Effector memory CD4-positive, alpha-beta T cell (primary cell): Measurements from ENCODE around the gene MAS1.
A peak's percentile ranks its signal among the peaks of the same experiment; 100 is the strongest.
"Not testable (repeated sequence)": the region's sequence is repeated elsewhere in the genome, so short reads cannot be mapped to it uniquely, and the experiment has no call there.

Experiments used
- DNase-seq, 3 donors: peaks; one replicate each; pipeline ENCODE4 v3.0.0-alpha.2; 2020
- H3K27ac ChIP-seq: 2 replicates; pipeline ENCODE4 v1.7.0; 2013; ENCODE audit warnings: mild to moderate bottlenecking, low read length, moderate library complexity; ENCODE audit not compliant: insufficient read depth, poor library complexity, severe bottlenecking
- H3K27me3 ChIP-seq: replicated peaks from 2 replicates; pipeline ENCODE4 v1.7.0; 2013; ENCODE audit warnings: mild to moderate bottlenecking, low read length; ENCODE audit not compliant: insufficient read depth, control insufficient read depth, poor library complexity, severe bottlenecking
- H3K36me3 ChIP-seq: 2 replicates; pipeline ENCODE4 v1.7.0; 2013; ENCODE audit warnings: mild to moderate bottlenecking, low read length, moderate library complexity; ENCODE audit not compliant: control insufficient read depth, insufficient read depth
- H3K4me1 ChIP-seq: 2 replicates; pipeline ENCODE4 v1.7.0; 2013; ENCODE audit warnings: low read length, mild to moderate bottlenecking; ENCODE audit not compliant: control insufficient read depth, insufficient read depth, poor library complexity, severe bottlenecking
- H3K4me3 ChIP-seq: 2 replicates; pipeline ENCODE4 v1.7.0; 2013; ENCODE audit warnings: low read length, low read depth, mild to moderate bottlenecking; ENCODE audit not compliant: insufficient read depth, poor library complexity, severe bottlenecking
- H3K9me3 ChIP-seq: 2 replicates; pipeline ENCODE4 v1.7.0; 2013; ENCODE audit warnings: mild to moderate bottlenecking, low read length, moderate library complexity; ENCODE audit not compliant: control insufficient read depth

MAS1 gene

DNA sequence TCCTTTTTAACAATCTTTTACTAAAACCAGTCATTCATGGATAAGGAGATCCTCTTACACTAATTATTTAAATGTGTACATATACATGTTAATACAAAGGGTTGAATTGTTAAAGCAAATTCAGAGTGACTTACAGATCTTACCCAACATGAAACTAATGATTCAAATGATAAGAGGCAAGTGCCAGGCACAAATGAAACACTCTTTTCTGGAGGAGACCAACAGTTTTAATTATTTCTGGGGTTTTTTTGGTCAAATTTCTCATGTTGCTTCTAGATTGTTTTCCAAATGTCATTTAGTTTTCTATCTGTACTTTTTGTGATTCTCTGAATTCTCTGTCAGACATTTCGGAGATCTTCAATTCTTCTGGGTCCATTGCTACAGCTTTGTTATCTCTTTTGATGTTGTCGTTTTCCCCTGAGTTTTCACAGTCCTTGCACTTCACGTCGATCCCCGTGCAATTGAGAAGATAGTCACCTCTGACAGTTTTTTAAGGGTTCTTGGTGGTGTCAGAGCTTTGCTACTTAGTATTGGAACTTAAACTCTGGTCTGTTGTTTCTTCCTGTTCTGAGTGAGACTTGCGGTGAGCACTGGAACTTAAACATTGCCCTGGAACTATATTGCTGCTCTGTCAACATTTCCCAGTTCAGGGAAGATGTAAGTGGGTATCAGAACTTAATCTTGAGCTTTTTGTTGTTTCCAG, 23.2 kb downstream of the MAS1 start:
- H3K36me3 ChIP-seq: no peaks in the 10 kb centered on the region
- no peaks in the 10 kb centered on the region for H3K4me1 ChIP-seq
- H3K27ac ChIP-seq: no peak overlapping the region
- H3K4me3 ChIP-seq: no peak overlapping the region
- H3K27me3 ChIP-seq: no peaks in the 10 kb centered on the region
- no peaks in the 10 kb centered on the region for H3K9me3 ChIP-seq
- no peak for DNase-seq

DNA sequence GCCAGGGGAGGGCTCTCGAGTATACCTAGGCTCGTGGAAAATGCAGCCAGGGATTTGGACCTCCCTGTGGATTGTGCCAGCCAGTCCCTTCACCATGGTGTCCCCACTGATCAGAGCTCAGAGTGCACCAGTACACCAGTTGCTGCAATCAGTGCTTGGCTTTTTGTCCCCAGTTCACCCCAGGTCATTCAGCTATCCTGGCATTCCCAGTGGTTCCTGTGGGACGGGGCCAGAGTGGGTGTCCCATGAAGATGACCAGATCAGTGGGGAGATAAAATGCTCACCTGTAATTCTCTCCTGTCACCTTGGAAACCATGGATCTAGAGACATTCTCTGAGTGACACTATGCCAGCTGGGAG, 23.8 kb downstream of the MAS1 start:
- no peaks in the 10 kb centered on the region for H3K4me1 ChIP-seq
- no peak overlapping the region for H3K4me3 ChIP-seq
- H3K27me3 ChIP-seq: no peaks in the 10 kb centered on the region
- H3K9me3 ChIP-seq: no peaks in the 10 kb centered on the region
- H3K27ac ChIP-seq: no peak overlapping the region
- no peak for DNase-seq
- no peaks in the 10 kb centered on the region for H3K36me3 ChIP-seq

DNA sequence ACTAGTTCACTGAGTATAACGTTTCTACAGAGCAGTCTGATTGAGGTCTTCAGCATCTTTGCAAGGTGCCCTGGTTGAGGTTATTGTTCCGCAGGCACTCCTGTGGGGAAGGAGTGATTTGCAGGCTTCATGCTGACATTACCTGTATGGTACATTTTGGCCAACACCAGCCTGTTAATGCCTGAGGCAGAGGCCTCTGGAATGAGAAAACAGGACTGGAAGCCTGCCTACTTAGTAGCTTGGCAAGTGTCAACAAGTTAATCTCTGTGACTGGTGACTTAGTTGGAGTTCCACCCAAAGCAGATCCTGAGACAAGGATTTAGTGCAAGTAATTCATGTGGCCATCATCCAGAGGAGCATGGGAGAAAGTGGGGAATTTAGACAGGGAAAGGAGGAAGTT, 24.6 kb downstream of the MAS1 start:
- Histone ChIP-seq H3K36me3 (no peaks in the 10 kb centered on the region), H3K4me1 (no peaks in the 10 kb centered on the region), H3K27ac (no peak overlapping the region), H3K27me3 (no peaks in the 10 kb centered on the region), H3K9me3 (no peaks in the 10 kb centered on the region), H3K4me3 (no peak overlapping the region)
- no peak for DNase-seq

DNA sequence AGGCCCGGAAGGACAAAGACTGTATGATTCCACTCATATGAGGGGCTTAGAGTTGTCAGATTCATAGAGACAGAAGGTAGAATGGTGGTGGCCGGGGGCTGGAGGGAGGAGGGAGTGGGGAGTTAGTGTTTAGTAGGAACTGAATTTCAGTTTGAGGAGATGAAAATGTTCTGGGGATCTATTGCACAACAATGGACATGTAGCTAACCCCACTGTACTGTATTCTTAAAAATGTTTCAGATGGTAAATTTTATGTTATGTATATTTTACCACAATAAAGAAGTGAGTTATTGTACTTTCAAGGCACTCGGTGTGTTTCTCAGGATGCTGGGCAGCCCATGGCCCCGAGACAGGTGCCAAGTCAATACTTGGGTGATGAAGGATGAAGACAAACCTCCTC, 25.4 kb downstream of the MAS1 start:
- no peaks in the 10 kb centered on the region for H3K27me3 ChIP-seq
- H3K27ac ChIP-seq: no peak overlapping the region
- H3K9me3 ChIP-seq: no peaks in the 10 kb centered on the region
- no peak for DNase-seq
- no peak overlapping the region for H3K4me3 ChIP-seq
- H3K4me1 ChIP-seq: no peaks in the 10 kb centered on the region
- no peaks in the 10 kb centered on the region for H3K36me3 ChIP-seq

DNA sequence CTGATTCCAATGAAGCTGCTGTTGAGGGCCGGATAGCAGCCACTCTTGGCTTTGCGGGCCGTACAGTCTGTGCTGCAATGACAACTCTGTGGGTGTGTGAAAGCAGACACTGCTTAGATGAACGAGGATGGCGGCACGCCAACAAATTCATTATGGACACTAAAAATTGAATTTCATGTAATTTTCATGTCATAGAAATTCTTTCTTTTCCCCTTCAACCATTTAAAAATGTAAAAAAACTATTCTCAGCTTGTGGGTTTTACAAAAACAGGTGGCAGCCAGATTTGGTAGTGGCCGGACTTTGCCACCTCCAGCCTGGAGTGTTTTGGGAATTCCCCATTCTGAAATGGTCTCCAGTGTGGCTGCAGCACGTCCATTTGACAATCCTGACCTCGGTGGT, 26.0 kb downstream of the MAS1 start:
- no peaks in the 10 kb centered on the region for H3K36me3 ChIP-seq
- no peak for DNase-seq
- H3K4me1 ChIP-seq: no peaks in the 10 kb centered on the region
- no peaks in the 10 kb centered on the region for H3K27me3 ChIP-seq
- no peaks in the 10 kb centered on the region for H3K9me3 ChIP-seq
- H3K27ac ChIP-seq: no peak overlapping the region
- H3K4me3 ChIP-seq: no peak overlapping the region

DNA sequence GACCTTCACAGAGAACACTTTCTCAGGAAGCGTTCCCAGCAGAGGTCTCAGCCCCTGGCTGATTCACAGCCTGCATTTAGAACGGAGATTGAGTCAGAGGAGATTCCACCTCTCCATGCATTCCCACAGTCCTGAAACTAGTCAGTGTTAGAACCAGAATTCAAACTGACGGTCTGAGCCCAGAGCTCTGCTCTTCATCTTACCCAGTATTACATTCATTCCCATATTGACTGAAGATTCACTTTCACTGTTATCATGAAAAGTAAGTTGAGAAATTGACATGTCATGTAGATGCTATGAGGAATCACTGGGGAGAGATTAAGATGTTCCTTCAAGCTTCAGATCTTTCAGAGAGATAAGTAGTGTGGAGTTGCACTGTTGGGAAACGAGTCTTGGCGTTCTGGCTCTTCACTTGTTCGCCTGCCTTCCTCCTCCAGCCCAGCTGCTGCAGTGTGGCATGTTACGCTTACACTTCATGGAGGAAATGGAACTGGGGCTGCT, 28.3 kb downstream of the MAS1 start:
- Histone ChIP-seq H3K27ac (no peak overlapping the region), H3K4me3 (no peak overlapping the region), H3K27me3 (no peaks in the 10 kb centered on the region), H3K4me1 (no peaks in the 10 kb centered on the region), H3K9me3 (no peaks in the 10 kb centered on the region), H3K36me3 (no peaks in the 10 kb centered on the region)
- no peak for DNase-seq

DNA sequence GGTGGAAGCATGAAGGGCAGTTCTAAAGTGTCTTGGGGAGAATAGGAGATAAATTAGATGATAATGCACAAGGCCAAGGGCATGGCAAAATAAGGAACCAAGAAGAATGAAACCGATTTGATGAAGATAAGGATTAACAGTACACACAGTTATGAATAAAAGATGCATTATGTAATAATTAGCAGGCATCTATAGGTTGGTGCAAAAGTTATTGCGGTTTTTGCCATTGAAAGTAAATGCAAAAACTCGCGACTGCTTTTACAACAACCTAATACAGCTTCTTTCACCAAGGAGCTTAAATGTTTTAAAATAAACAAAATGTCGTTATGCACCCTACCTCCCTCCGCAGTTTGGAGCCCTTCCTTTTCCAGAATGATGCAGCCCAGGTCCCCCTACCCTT, 29.0 kb downstream of the MAS1 start:
- Histone ChIP-seq H3K36me3 (no peaks in the 10 kb centered on the region), H3K27ac (no peak overlapping the region), H3K9me3 (no peaks in the 10 kb centered on the region), H3K4me3 (no peak overlapping the region), H3K4me1 (no peaks in the 10 kb centered on the region), H3K27me3 (no peaks in the 10 kb centered on the region)
- DNase-seq: no peak

DNA sequence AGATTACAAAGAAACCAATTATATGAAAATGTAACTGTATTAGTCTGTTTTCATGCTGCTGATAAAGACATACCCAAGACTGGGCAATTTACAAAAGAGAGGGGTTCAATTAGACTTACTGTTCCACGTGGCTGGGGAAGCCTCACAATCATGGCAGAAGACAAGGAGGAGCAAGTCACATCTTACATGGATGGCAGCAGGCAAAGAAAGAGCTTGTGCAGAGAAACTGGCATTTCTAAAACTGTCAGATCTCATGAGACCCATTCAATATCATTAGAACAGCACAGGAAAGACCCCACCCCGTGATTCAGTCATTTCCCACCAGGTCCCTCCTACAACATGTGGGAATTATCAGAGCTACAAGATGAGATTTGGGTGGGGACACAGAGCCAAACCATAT, 33.4 kb downstream of the MAS1 start:
- H3K36me3 ChIP-seq, H3K4me1 ChIP-seq, H3K4me3 ChIP-seq, H3K9me3 ChIP-seq, DNase-seq, H3K27me3 ChIP-seq, H3K27ac ChIP-seq: not testable (repeated sequence)

DNA sequence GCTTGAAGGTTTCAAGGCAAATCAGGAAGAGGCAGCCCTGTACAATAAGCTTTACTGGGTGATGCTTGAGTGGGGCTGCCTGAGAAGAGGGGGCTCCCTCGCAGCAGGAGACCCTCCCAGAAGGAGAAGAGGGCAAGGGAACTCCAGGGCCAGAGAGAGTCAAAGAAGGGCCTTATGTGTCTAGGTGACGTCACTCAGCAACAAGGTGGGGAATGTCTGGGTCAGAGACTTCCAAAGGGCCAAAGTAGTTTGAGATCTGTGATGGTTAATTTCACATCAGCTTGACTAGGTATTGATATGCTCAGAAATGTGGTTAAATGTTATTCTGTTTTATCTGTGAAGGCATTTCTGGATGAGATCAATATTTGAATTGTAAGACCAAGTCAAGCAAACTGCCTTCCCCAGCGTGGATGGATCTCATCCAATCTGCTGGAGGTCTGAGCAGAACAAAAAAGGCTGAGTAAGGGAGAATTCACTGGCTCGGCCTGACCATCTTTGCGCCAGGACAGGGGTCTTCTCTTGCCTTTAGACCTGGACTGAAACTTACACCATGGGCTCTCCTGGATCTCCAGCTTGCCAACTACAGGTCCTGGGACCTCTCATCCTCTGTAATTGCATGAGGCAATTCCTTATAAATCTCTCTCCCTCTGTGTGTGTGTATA, 35.9 kb downstream of the MAS1 start:
- Histone ChIP-seq H3K9me3 (no peaks in the 10 kb centered on the region), H3K4me1 (peaks cover 5% of the 10 kb centered on the region), H3K4me3 (no peak overlapping the region), H3K36me3 (no peaks in the 10 kb centered on the region), H3K27ac (no peak overlapping the region), H3K27me3 (no peaks in the 10 kb centered on the region)
- DNase-seq: no peak

DNA sequence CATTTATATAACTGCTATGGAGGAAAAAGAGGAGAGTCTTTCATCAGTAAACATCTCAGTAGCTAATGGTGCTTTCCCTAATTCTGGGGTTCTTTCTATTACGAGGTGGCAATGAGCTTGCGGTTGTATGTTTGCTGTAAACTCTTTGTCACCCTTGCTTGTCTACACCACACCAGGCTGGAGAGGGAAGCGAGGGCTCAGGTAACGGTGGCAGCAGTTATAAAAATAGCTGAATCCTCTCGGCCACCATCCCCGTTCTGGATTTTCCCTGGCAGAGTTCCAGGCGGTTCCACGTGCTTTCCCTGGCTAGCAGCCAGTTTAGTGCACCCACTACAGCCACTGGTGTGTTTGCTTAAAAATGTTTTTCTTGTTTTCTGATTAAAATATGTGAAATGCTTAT, 39.0 kb downstream of the MAS1 start:
- peak; percentile 61 to 69 (median 61) for DNase-seq
- H3K27me3 ChIP-seq: no peaks in the 10 kb centered on the region
- H3K27ac ChIP-seq: peak overlapping the region; percentile 50
- no peaks in the 10 kb centered on the region for H3K9me3 ChIP-seq
- no peaks in the 10 kb centered on the region for H3K36me3 ChIP-seq
- no peak overlapping the region for H3K4me3 ChIP-seq
- peaks cover 5% of the 10 kb centered on the region for H3K4me1 ChIP-seq
